ENCODE measurements around the gene CD74. TPM values are rescaled to one million over a fixed set of nuclear protein-coding genes. Genes with fewer than 3 reads are reported as not detected.

Gene CD74
- total RNA-seq, 1 donor from 2014 or later = 6.3 TPM

- H3K27ac Mint-ChIP-seq (ENCODE audit: unreplicated experiment) = no peak overlapping the region
- H3K36me3 Mint-ChIP-seq (ENCODE audit: low read depth) = peaks cover 11% of the 10 kb centered on the region
- no peak for TF ChIP-seq CTCF (conservative IDR thresholded peaks at IDR 0.05)
- H3K9me3 Mint-ChIP-seq = no peaks in the 10 kb centered on the region
- no peaks in the 10 kb centered on the region for H3K27me3 Mint-ChIP-seq (ENCODE audit: low read depth)
- H3K4me3 Mint-ChIP-seq = peak overlapping the region; percentile 70
- DNase-seq (ENCODE audit: low read depth, low spot score) = no peak
- peaks cover 8% of the 10 kb centered on the region for H3K4me1 Mint-ChIP-seq
Observed at GRCh38 chr5:150440948-150441812, 28.5 kb upstream of the CD74 start.

DNA sequence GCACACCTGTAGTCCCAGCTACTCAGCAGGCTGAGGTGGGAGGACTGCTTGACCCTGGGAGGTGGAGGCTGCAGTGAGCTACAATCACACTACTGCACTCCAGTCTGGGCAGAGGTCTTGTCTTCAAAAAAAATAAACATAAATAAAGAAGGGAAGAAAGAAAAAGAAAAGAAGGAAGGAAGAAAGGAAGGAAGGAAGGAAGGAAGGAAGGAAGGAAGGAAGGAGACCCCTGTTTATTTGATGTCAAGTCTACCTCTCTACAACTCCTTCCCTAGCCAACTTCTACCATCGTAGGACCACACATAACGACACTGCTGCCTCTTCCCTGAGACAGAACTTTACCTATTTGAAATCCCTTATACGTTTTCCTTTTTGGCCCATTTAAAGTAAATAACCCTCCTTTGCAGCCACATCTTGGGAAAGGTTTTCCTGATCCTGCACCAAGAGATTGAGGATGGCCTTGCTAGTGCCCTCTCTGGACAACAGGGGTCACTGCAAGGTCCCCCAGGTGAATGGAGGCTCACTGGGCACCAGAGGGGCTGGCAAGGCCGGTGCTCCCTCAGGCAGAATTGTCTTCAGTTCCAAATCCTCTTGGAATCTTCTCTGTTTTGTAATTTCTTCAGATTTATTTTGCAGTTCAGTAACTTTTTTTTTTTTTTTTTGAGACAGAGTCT is 26.3 kb upstream of the CD74 start:
- Mint-ChIP-seq H3K27me3 (ENCODE audit: low read depth) (no peaks in the 10 kb centered on the region), H3K36me3 (ENCODE audit: low read depth) (peaks cover 6% of the 10 kb centered on the region), H3K4me3 (no peak overlapping the region), H3K9me3 (no peaks in the 10 kb centered on the region), H3K27ac (ENCODE audit: unreplicated experiment) (no peak overlapping the region), H3K4me1 (peaks cover 6% of the 10 kb centered on the region)
- TF ChIP-seq CTCF (conservative IDR thresholded peaks at IDR 0.05) = peak; percentile 59
- DNase-seq (ENCODE audit: low read depth, low spot score) = peak; percentile 39

- DNase-seq (ENCODE audit: low read depth, low spot score) = peak; percentile 96
- Mint-ChIP-seq H3K36me3 (ENCODE audit: low read depth) (no peaks in the 10 kb centered on the region), H3K4me1 (peaks cover 6% of the 10 kb centered on the region), H3K27ac (ENCODE audit: unreplicated experiment) (no peak overlapping the region), H3K9me3 (no peaks in the 10 kb centered on the region), H3K27me3 (ENCODE audit: low read depth) (no peaks in the 10 kb centered on the region), H3K4me3 (no peak overlapping the region)
- TF ChIP-seq CTCF (conservative IDR thresholded peaks at IDR 0.05) = peak; percentile 90
Observed at GRCh38 chr5:150436141-150436680, 23.5 kb upstream of the CD74 start.

- Mint-ChIP-seq H3K4me1 (peaks cover 8% of the 10 kb centered on the region), H3K9me3 (no peaks in the 10 kb centered on the region), H3K4me3 (no peak overlapping the region), H3K36me3 (ENCODE audit: low read depth) (no peaks in the 10 kb centered on the region), H3K27me3 (ENCODE audit: low read depth) (no peaks in the 10 kb centered on the region), H3K27ac (ENCODE audit: unreplicated experiment) (no peak overlapping the region)
- no peak for TF ChIP-seq CTCF (conservative IDR thresholded peaks at IDR 0.05)
- no peak for DNase-seq (ENCODE audit: low read depth, low spot score)
Observed at GRCh38 chr5:150434464-150434863, 21.8 kb upstream of the CD74 start.

DNA sequence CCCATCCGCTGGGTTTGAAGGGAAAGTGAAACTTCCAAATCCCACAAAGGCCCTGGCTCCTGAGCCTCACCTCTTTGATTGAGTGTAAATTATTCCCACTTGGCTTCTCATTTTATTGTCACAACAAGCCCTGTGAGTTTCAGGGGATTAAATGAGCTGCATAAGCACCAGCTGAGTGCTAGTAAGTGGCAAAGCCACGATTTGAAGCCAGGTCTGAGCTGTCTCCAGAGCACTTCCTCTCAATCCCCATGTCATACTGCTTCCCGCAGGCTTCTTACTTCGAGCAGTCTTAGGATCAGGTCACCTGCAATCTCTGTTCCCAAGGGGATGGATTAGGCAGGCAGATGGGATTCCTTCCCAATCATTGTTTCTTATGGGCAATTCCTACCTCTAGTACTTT is 18.9 kb upstream of the CD74 start:
- no peaks in the 10 kb centered on the region for H3K27me3 Mint-ChIP-seq (ENCODE audit: low read depth)
- DNase-seq (ENCODE audit: low read depth, low spot score) = no peak
- H3K4me3 Mint-ChIP-seq = no peak overlapping the region
- peak overlapping the region; percentile 1 for H3K27ac Mint-ChIP-seq (ENCODE audit: unreplicated experiment)
- no peak for TF ChIP-seq CTCF (conservative IDR thresholded peaks at IDR 0.05)
- peaks cover 19% of the 10 kb centered on the region for H3K4me1 Mint-ChIP-seq
- H3K9me3 Mint-ChIP-seq = no peaks in the 10 kb centered on the region
- H3K36me3 Mint-ChIP-seq (ENCODE audit: low read depth) = no peaks in the 10 kb centered on the region
